SU-DHL-6 (cell line): ENCODE data around the gene ATP8A2.

Experiments
- H2AFZ ChIP-seq: fragments of 200-600 bp; sonication (generic); 2 replicates; pipeline ENCODE4 v1.6.1; 2014; ENCODE audit warnings: low read depth, mild to moderate bottlenecking, moderate library complexity, mixed read lengths, antibody characterized with exemption, low read length; ENCODE audit not compliant: severe bottlenecking
- H3F3A ChIP-seq: fragments of 200-600 bp; shearing (Covaris generic); 2 replicates; pipeline ENCODE4 v1.6.0; 2016; ENCODE audit warnings: antibody characterized with exemption, mild to moderate bottlenecking; ENCODE audit not compliant: insufficient read depth
- H3K27ac ChIP-seq: fragments of 200-600 bp; sonication (generic); 2 replicates; pipeline ENCODE4 v1.5.1; 2016; ENCODE audit warnings: low read depth, mild to moderate bottlenecking, low read length, moderate library complexity, mixed read lengths
- H3K27me3 ChIP-seq: fragments of 200-600 bp; sonication (generic), shearing (Covaris generic); 2 replicates; pipeline ENCODE4 v1.6.0; 2014; ENCODE audit warnings: mild to moderate bottlenecking, low read length
- H3K36me3 ChIP-seq: fragments of 200-600 bp; sonication (generic); 2 replicates; pipeline ENCODE4 v1.6.1; 2014; ENCODE audit warnings: mild to moderate bottlenecking, low read length, mixed read lengths
- H3K4me2 ChIP-seq: fragments of 300-600, 200-600 bp; shearing (Covaris generic), sonication (generic); 2 replicates; pipeline ENCODE4 v1.6.0; 2014; ENCODE audit warnings: low read length, low read depth, mild to moderate bottlenecking; ENCODE audit not compliant: poor library complexity, severe bottlenecking
- H3K4me3 ChIP-seq: fragments of 200-600 bp; sonication (generic); 2 replicates; pipeline ENCODE4 v1.5.1; 2014; ENCODE audit warnings: antibody characterized with exemption, low read length, mild to moderate bottlenecking, mixed read lengths; ENCODE audit not compliant: insufficient read depth, poor library complexity, severe bottlenecking
- H3K79me2 ChIP-seq: fragments of 200-600 bp; sonication (generic); 2 replicates; pipeline ENCODE4 v1.6.1; 2014; ENCODE audit warnings: mild to moderate bottlenecking, low read length, moderate library complexity; ENCODE audit not compliant: insufficient read depth
- H3K9ac ChIP-seq: fragments of 200-600 bp; sonication (generic); 2 replicates; pipeline ENCODE4 v1.7.0; 2014; ENCODE audit warnings: mild to moderate bottlenecking, low read length
- H3K9me2 ChIP-seq: fragments of 200-600 bp; sonication (generic); replicated peaks from 2 replicates; pipeline ENCODE4 v1.6.1; 2014; ENCODE audit warnings: low read length; ENCODE audit not compliant: insufficient read depth
- H3K9me3 ChIP-seq: fragments of 200-600 bp; sonication (generic); 2 replicates; pipeline ENCODE4 v1.6.1; 2014; ENCODE audit warnings: low read length, mixed read lengths; ENCODE audit not compliant: insufficient read depth
- H4K20me1 ChIP-seq: fragments of 200-600 bp; sonication (generic); 2 replicates; pipeline ENCODE4 v1.6.1; 2014; ENCODE audit warnings: low read depth, mild to moderate bottlenecking, antibody characterized with exemption, low read length, moderate library complexity, mixed read lengths
- CTCF ChIP-seq: fragments of 200-600 bp; sonication (generic); IDR thresholded peaks from one replicate; pipeline ENCODE4 v1.5.1; 2017; ENCODE audit warnings: antibody characterized with exemption, mild to moderate bottlenecking, low read length, moderate library complexity; ENCODE audit not compliant: insufficient read depth, poor library complexity, severe bottlenecking
- EZH2phosphoT487 ChIP-seq: fragments of 200-600 bp; sonication (generic), shearing (Covaris generic); conservative IDR thresholded peaks from 2 replicates; pipeline ENCODE4 v1.6.1; 2018; ENCODE audit warnings: mild to moderate bottlenecking, antibody characterized with exemption, low read length, moderate library complexity, mixed read lengths

ATP8A2 gene

GRCh38 chr13:25660996-25661395 is 289.2 kb downstream of the ATP8A2 start:
- Histone ChIP-seq H3K9me3 (no peaks in the 10 kb centered on the region), H3F3A (no peaks in the 10 kb centered on the region), H4K20me1 (no peaks in the 10 kb centered on the region), H3K27me3 (no peaks in the 10 kb centered on the region), H3K36me3 (no peaks in the 10 kb centered on the region), H2AFZ (no peak overlapping the region), H3K9me2 (no peaks in the 10 kb centered on the region), H3K79me2 (no peaks in the 10 kb centered on the region), H3K9ac (no peak overlapping the region), H3K4me3 (no peak overlapping the region), H3K27ac (no peak overlapping the region), H3K4me2 (no peak overlapping the region)
- TF ChIP-seq EZH2phosphoT487 = no peak
- TF ChIP-seq CTCF = no peak

- Histone ChIP-seq H3K79me2 (no peaks in the 10 kb centered on the region), H3K9me3 (no peaks in the 10 kb centered on the region), H3K27ac (no peak overlapping the region), H2AFZ (no peak overlapping the region), H3K9me2 (no peaks in the 10 kb centered on the region), H3F3A (no peaks in the 10 kb centered on the region), H4K20me1 (no peaks in the 10 kb centered on the region), H3K4me3 (no peak overlapping the region), H3K9ac (no peak overlapping the region), H3K4me2 (no peak overlapping the region), H3K27me3 (no peaks in the 10 kb centered on the region), H3K36me3 (no peaks in the 10 kb centered on the region)
- no peak for TF ChIP-seq CTCF
- no peak for TF ChIP-seq EZH2phosphoT487
Observed at GRCh38 chr13:25662516-25662915, 290.7 kb downstream of the ATP8A2 start.

GRCh38 chr13:25668345-25668744 is 296.6 kb downstream of the ATP8A2 start:
- no peaks in the 10 kb centered on the region; the same call in 1 of the 2 replicates for H3K27me3 ChIP-seq
- TF ChIP-seq EZH2phosphoT487 (no peak), CTCF (no peak)
- H3K9me3 ChIP-seq = no peaks in the 10 kb centered on the region
- no peaks in the 10 kb centered on the region for H3K9me2 ChIP-seq
- no peak overlapping the region for H3K27ac ChIP-seq
- no peak overlapping the region for H3K4me2 ChIP-seq
- no peaks in the 10 kb centered on the region for H3K79me2 ChIP-seq
- no peaks in the 10 kb centered on the region for H3F3A ChIP-seq
- no peak overlapping the region for H3K9ac ChIP-seq
- no peaks in the 10 kb centered on the region for H4K20me1 ChIP-seq
- H2AFZ ChIP-seq = no peak overlapping the region
- H3K4me3 ChIP-seq = no peak overlapping the region
- no peaks in the 10 kb centered on the region for H3K36me3 ChIP-seq

GRCh38 chr13:25673711-25674110 is 301.9 kb downstream of the ATP8A2 start:
- H3K27ac ChIP-seq = no peak overlapping the region
- no peaks in the 10 kb centered on the region for H3K79me2 ChIP-seq
- no peaks in the 10 kb centered on the region for H3K9me3 ChIP-seq
- no peaks in the 10 kb centered on the region; the same call in 1 of the 2 replicates for H3K27me3 ChIP-seq
- TF ChIP-seq CTCF (no peak), EZH2phosphoT487 (no peak)
- no peak overlapping the region for H2AFZ ChIP-seq
- no peaks in the 10 kb centered on the region for H3K9me2 ChIP-seq
- H3K36me3 ChIP-seq = no peaks in the 10 kb centered on the region
- no peaks in the 10 kb centered on the region for H4K20me1 ChIP-seq
- H3K4me3 ChIP-seq = no peak overlapping the region
- H3K9ac ChIP-seq = no peak overlapping the region
- H3F3A ChIP-seq = no peaks in the 10 kb centered on the region
- H3K4me2 ChIP-seq = no peak overlapping the region
